HepG2 (cell line): ENCODE results near the gene CDKN2C. TPM values are rescaled to one million over a fixed set of nuclear protein-coding genes. Genes with fewer than 3 reads are reported as not detected.

Source experiments
- BORCS8-MEF2B ChIP-seq: sonication (generic); formaldehyde crosslinking; IDR thresholded peaks from 2 replicates; pipeline ENCODE4 v1.8.0; 2022; ENCODE audit warnings: mild to moderate bottlenecking, missing genetic modification reagents
- DMTF1 ChIP-seq: sonication (generic); formaldehyde crosslinking; IDR thresholded peaks from 2 replicates; pipeline ENCODE4 v1.4.0; 2020; ENCODE audit warnings: mild to moderate bottlenecking, missing genetic modification reagents
- FOXO4 ChIP-seq: sonication (generic); formaldehyde crosslinking; conservative IDR thresholded peaks from 2 replicates; pipeline ENCODE4 v1.8.1; 2023; ENCODE audit warnings: missing genetic modification reagents
- HNF1A ChIP-seq, 2 experiments: sonication (generic) in 1 of 2; formaldehyde crosslinking in 1 of 2; IDR thresholded peaks; 2 replicates each; pipeline versions ENCODE4 v1.4.0 to v1.6.1; 2016 to 2020; ENCODE audit warnings: borderline replicate concordance in 1 of 2, low read depth in 1 of 2, mild to moderate bottlenecking in 1 of 2, missing genetic modification reagents in 1 of 2
- SOX5 ChIP-seq: IDR thresholded peaks from 2 replicates; pipeline ENCODE4 v1.6.1; 2016; ENCODE audit warnings: borderline replicate concordance
- TCF7 ChIP-seq: sonication (generic); IDR thresholded peaks from 2 replicates; pipeline ENCODE4 v1.6.1; 2016; ENCODE audit warnings: antibody characterized with exemption, low read depth
- TOPORS ChIP-seq: sonication (generic); formaldehyde crosslinking; IDR thresholded peaks from 2 replicates; pipeline ENCODE4 v1.8.0; 2023; ENCODE audit warnings: mild to moderate bottlenecking, missing genetic modification reagents
- YY1 ChIP-seq: IDR thresholded peaks from 2 replicates; pipeline ENCODE4 v1.6.1; 2011; ENCODE audit warnings: low read length, low read depth, moderate library complexity, mild to moderate bottlenecking; ENCODE audit not compliant: insufficient read depth, insufficient replicate concordance
- ZBED4 ChIP-seq: sonication (generic); formaldehyde crosslinking; IDR thresholded peaks from 2 replicates; pipeline ENCODE4 v1.4.0; 2020; ENCODE audit warnings: missing genetic modification reagents, borderline replicate concordance
- ZNF496 ChIP-seq: sonication (generic); formaldehyde crosslinking; IDR thresholded peaks from 2 replicates; pipeline ENCODE4 v1.8.1; 2023; ENCODE audit warnings: mild to moderate bottlenecking, moderate library complexity, missing genetic modification reagents; ENCODE audit not compliant: insufficient replicate concordance
- ZNF562 ChIP-seq: sonication (generic); formaldehyde crosslinking; IDR thresholded peaks from 2 replicates; pipeline ENCODE4 v1.8.0; 2022; ENCODE audit warnings: missing genetic modification reagents, borderline replicate concordance
- polyA plus RNA-seq, 8 experiments: library from polyadenylated mRNA; depleted of rRNA in 3 of 8; stranded (reverse) in 7 of 8; unstranded in 1 of 8; fragments of >200 nt; fragmentation: Illumina TruSeq in 4 of 8; extraction: Trizol in 4 of 8; gene quantifications; 2 replicates each; pipeline versions ENCODE4 v1.2.1 to v1.2.3, GENCODE V29; 2011 to 2016; ENCODE audit warnings: low read depth in 4 of 8, missing spikeins in 1 of 8, mixed read lengths in 1 of 8; ENCODE audit not compliant: insufficient read depth in 1 of 8
- total RNA-seq, 5 experiments: library from RNA; depleted of rRNA; stranded (reverse); fragments of >200 nt; fragmentation: Illumina TruSeq; extraction: Trizol; gene quantifications; 2 replicates each; pipeline ENCODE4 v1.2.3, GENCODE V29; 2016; ENCODE audit warnings: low read depth in 1 of 5

Gene CDKN2C
- total and polyA plus RNA-seq, 2 of the 13 experiments (the other 11 are each of a cell fraction or from before 2014, with no cell fraction given): 7.8 to 13.7 TPM

GRCh38 chr1:50968158-50968820 lies 1.8 kb upstream of the CDKN2C start (continued):
- peak; percentile 76; the same call in 1 of the 2 replicates for TF ChIP-seq DMTF1 (CRISPR knock-in tag)
- TF ChIP-seq TCF7: no peak
- peak; percentile 91; the same call in 1 of the 2 replicates for TF ChIP-seq BORCS8-MEF2B (CRISPR knock-in tag)
- peak; percentile 23; the same call in 1 of the 2 replicates for TF ChIP-seq TOPORS (CRISPR knock-in tag)
- 0 out of 2 replicates have a peak, but pooled peaks have one; percentile 60 for TF ChIP-seq ZNF562 (CRISPR knock-in tag)
- no peak for TF ChIP-seq SOX5 (CRISPR knock-in tag)
- no peak for TF ChIP-seq ZBED4 (CRISPR knock-in tag)
- no peak for TF ChIP-seq FOXO4
- peak; percentile 17 for TF ChIP-seq YY1
- no peak for TF ChIP-seq ZNF496 (CRISPR knock-in tag)
- no peak for TF ChIP-seq HNF1A (IDR thresholded peaks at IDR 0.05; ENCODE audit: low read depth)
- no peak for TF ChIP-seq HNF1A (CRISPR knock-in tag; IDR thresholded peaks at IDR 0.05; ENCODE audit: borderline replicate concordance)
